Epithelial cell of proximal tubule (primary cell): Measurements from ENCODE around the gene ITGB2. TPM values are rescaled to one million over a fixed set of nuclear protein-coding genes. Genes with fewer than 3 reads are reported as not detected.

Experiments used
- DNase-seq: peaks from one replicate; pipeline ENCODE4 v3.0.0-alpha.2; 2011; ENCODE audit warnings: low read depth
- H3K4me3 ChIP-seq: 2 replicates; pipeline ENCODE4 v1.5.1; 2011; ENCODE audit warnings: low read depth, mild to moderate bottlenecking, low read length
- total RNA-seq: library from RNA; depleted of rRNA; stranded (reverse); fragments of >200 nt; gene quantifications from 2 replicates; pipeline ENCODE4 v1.2.3, GENCODE V29; 2015
- TF ChIP-seq, protein P1 (sequence below): conservative IDR thresholded peaks from 2 replicates; pipeline ENCODE4 v1.5.1; 2012; ENCODE audit warnings: low read depth, mild to moderate bottlenecking, low read length

The ITGB2 gene
- total RNA-seq, 1 donor from 2014 or later: 3.0 TPM

DNA sequence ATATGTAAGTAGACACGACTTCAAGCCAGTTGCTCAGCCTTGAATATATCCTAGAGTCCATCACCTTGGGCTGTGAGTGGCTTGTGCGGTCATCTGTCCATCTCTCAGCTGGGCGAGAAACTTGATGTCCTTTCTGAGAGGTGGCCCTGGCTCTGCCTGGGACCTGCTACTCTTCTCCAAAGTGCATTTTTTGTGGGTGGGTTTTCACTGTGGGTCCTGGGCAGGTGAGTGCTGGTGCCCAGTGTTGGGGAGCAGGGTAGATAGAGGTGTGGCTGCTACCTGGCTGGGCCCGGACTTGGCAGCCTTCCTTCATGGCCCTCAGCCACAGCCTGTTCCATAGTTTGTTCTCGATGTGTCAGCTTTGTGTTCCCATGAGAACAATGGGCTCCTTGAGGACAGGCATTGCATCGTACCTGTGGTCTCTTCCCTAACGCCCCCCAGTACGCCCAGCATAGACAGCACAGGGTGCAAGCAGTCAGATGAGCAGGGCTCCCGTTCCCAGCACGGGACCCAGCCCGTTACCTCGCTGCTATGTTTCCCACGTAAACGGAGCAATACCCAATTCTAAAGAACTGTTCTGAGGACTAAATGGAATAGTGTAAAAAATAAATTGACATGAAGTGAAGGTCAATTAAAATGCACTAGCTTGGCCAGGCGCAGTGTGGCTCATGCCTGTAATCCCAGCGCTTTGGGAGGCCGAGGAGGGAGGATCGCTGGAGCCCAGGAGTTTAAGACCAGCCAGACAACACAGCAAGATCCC lies 18.3 kb upstream of the ITGB2 start:
- TF ChIP-seq, protein P1, sequence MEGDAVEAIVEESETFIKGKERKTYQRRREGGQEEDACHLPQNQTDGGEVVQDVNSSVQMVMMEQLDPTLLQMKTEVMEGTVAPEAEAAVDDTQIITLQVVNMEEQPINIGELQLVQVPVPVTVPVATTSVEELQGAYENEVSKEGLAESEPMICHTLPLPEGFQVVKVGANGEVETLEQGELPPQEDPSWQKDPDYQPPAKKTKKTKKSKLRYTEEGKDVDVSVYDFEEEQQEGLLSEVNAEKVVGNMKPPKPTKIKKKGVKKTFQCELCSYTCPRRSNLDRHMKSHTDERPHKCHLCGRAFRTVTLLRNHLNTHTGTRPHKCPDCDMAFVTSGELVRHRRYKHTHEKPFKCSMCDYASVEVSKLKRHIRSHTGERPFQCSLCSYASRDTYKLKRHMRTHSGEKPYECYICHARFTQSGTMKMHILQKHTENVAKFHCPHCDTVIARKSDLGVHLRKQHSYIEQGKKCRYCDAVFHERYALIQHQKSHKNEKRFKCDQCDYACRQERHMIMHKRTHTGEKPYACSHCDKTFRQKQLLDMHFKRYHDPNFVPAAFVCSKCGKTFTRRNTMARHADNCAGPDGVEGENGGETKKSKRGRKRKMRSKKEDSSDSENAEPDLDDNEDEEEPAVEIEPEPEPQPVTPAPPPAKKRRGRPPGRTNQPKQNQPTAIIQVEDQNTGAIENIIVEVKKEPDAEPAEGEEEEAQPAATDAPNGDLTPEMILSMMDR: no peak
- H3K4me3 ChIP-seq: peak overlapping the region; percentile 97
- no peak for DNase-seq

DNA sequence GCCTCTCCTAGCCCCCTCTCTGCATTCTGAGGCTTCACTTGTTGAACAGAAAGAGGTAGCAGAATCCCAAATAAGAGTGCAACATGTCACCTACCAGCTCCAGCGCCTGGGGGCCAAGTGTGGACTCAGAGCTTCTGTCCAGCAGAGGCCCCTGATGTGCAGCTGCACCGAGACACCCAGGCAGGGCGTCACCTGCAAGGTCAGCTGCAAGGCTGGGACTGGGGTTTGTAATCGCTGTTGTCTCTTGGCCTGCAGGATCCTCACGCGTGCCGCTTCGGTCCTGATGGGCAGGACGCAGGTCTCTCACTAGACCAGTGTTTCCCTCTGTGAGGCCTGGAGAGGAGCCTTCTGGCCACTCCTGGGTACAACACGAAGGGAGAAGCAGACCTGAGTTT lies 14.8 kb upstream of the ITGB2 start:
- no peak overlapping the region for H3K4me3 ChIP-seq
- DNase-seq: no peak
- TF ChIP-seq, protein P1: no peak

DNA sequence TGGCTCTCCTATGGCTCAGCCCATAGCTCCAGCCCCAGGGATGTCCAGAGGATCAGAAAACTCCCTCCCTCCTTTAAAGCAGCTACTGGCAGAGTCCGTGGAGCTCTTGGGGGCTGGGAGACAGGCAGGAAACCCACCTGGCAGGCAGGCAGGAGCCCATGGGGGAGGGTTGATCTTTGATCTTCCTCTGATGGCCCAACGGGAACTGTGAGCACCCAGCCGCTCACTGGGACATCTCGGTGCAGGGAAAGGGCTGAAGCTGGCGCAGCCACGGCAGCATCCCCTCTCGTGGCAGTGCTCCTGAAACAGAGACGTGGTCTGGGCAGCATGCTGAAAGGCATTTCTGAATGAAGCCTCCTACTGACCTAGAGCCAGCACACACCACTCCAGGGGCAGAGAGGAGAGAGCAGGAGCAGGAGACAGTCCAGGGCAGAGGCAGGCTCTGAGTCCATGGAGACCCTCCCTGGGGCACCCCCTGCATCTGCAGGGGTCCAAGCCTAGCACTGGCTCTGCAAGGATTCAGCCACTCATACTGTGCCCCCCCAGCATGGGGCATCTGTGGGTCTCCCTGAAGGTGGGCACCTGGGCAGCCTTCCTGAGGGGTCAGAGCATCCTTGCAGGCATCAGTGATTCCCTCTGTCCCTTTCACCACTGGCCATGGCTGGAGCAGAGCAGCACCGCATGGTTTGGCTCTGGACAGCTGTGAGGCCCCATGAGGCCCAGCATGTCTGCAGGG lies 14.3 kb upstream of the ITGB2 start:
- TF ChIP-seq, protein P1: no peak
- no peak for DNase-seq
- H3K4me3 ChIP-seq: no peak overlapping the region

DNA sequence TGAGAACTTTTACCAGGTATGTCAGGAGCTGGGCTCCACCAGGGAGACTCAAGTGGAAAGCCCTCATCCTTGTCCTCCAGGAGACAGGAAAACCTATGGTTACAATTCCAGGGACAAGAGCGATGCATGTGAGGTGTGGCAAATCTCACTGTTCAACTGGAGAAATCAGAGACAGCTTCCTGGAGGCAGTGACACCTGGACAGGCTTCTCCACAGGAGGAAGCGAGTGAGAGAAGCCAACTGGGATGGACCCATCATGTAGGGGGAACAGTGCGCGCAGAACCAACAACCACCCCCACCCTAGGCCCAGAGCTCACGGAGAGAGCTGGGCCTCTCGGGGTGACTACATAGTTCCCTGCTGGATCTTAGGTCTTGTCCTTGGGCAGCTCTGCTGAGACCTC lies 13.6 kb upstream of the ITGB2 start:
- TF ChIP-seq, protein P1: no peak
- no peak for DNase-seq
- H3K4me3 ChIP-seq: no peak overlapping the region

DNA sequence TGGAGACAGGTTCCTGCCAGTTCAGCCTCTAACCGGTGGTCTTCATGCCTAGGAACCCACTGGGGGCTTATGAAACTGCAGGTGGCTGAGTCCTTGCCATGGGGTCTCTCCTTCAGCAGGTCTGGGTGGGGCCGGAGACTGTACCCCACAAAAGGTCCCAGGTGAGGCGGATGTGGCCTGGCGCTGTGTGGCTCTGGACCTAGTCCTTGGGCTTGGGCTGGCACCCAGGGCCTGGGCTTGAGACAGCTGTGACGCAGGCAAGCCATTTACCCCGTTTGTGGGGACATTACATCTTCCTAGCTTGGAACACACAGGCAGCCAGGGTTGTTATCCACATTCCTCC lies 13.2 kb upstream of the ITGB2 start:
- H3K4me3 ChIP-seq: no peak overlapping the region
- DNase-seq: no peak
- TF ChIP-seq, protein P1: no peak

DNA sequence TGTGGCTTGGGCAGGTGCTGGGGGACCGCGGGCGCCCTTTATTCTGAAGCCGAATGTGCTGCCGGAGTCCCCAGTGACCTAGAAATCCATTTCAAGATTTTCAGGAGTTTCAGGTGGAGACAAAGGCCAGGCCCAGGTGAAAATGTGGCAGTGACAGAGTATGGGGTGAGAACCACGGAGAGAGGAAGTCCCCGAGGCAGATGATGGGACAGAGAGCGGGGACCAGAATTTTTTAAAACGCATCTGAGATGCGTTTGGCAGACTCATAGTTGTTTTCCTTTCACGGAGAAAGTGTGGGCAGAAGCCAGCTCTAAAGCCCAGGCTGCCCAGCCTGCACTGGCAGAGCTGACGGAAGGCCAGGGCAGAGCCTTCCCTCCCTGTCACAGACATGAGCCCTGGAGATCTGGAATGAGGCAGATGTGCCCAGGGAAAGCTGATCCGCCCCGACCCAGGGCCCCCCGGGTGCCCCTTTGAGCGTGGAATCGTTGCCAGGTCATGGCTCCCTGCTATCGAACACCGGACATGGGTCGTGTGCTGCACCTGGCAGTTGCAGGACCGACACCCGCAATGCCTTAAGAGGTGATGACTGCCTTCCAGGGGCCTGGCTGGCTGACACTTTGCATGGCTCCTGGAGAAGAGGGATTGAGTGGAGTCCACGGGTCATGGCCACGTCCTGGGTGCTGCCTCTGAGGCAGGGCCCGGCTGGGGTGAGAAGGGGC lies 12.7 kb upstream of the ITGB2 start:
- H3K4me3 ChIP-seq: no peak overlapping the region
- TF ChIP-seq, protein P1: no peak
- no peak for DNase-seq
